ENCODE data around the gene FRMD5.

GRCh38 chr15:43881944-43882343 is 313.1 kb downstream of the FRMD5 start:
- no peak for TF ChIP-seq HOXB13 (CRISPR knock-in tag; IDR thresholded peaks at IDR 0.05; ENCODE audit: low read depth)
- peak; percentile 40; the same call in 2 of the 3 replicates for TF ChIP-seq CTCF (IDR thresholded peaks at IDR 0.05)
- TF ChIP-seq POLR2A (IDR thresholded peaks at IDR 0.05; ENCODE audit: low read length), result no peak
- TF ChIP-seq EP300 (IDR thresholded peaks at IDR 0.05), result no peak
